Testis (tissue), 2 donors: ENCODE data around the gene SEC62.

Source experiments
- CTCF ChIP-seq, 3 experiments: fragments of 450-650 bp in 2 of 3; fragments of 200-600 bp in 1 of 3; sonication (generic) in 1 of 3; IDR thresholded peaks; one replicate each; pipeline ENCODE4 v1.5.1; 2016 to 2019; ENCODE audit warnings: antibody characterized with exemption in 3 of 3, mild to moderate bottlenecking in 2 of 3, moderate library complexity in 1 of 3
- POLR2A ChIP-seq: fragments of 450-650 bp; IDR thresholded peaks from one replicate; pipeline ENCODE4 v1.6.1; 2017; ENCODE audit warnings: antibody characterized with exemption, mild to moderate bottlenecking, moderate library complexity

- TF ChIP-seq CTCF (IDR thresholded peaks at IDR 0.05) (no peak), POLR2A (no peak)
These were observed 79.9 kb downstream of the SEC62 start for GRCh38 chr3:170046269-170047132.
